GM18519 (cell line): Measurements from ENCODE around the gene CHST11.

Source experiments
- ATAC-seq: cut with Tn5 transposase; IDR thresholded peaks from one replicate; pipeline ENCODE4 v1.9.1; 2021; ENCODE audit warnings: mild to moderate bottlenecking, moderate library complexity; ENCODE audit not compliant: unreplicated experiment, low FRiP score

Gene CHST11

DNA sequence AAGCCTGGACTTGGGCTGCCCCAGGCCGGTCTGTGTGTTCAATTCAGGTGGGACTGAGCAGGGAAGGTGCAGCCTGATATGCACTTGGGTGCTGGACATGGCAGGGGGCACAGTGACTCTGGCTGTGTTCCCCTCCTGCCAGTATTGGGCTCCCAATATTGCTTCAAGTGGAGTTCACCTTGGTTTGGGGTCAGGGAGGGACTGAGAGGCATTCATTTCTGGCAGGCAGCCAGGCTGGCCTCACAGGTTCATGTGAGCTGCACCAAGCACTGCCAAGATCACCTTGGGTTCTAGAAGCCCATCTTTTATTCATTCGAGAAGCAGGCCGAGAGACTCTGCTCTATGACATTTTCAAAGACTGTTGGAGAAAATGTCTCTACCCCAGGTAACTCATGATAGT lies 245.0 kb downstream of the CHST11 start:
- no peak for ATAC-seq

DNA sequence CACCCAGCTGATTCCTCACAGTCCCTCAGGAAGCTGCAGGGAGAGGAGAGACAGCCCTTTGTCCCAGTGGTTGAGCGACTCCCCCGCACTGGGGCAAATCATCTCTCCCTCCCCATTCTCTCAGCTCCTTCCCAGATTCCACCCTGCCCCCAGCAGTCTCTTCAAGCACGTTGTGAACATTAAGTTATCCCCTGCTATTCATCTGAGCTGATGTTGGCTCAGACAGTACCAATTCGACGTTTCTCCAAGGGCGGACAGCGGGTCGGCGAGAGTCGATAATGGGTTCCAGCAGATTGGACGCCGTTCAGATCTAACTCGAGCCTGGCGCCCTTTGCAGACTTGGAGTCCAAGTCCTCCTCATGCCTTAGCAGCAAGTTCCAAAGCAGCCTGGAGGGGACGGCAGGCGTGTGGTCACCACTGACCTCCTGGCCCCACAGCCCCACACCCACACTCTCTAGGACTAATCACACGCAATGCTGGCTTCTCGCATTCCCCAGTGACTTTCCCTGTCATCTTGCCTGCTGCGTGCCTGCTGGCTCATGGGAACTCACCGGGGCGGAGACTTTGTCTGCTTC lies 245.9 kb downstream of the CHST11 start:
- ATAC-seq = no peak

DNA sequence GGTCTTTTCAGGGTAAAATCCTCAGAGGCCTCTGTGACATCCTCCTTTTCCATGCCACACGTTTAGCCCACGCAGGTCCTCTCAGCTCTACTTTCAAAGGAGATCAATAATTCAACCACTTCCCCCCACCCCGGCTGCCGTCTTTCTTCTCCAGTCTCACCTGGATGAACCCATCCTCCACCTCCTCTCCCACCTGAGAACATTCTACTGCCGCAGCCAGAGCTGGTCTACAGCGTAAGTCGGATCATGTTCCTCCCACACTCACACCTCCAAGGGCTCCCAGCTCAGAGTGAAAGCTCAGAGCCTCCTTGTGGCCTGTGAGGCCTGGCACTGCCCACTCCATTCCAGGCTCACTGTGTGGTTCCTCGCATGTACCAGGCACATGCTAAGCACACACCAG lies 246.6 kb downstream of the CHST11 start:
- no peak for ATAC-seq

GRCh38 chr12:104704224-104704779 lies 247.6 kb downstream of the CHST11 start:
- ATAC-seq = no peak

- no peak for ATAC-seq
These were observed 250.4 kb downstream of the CHST11 start for GRCh38 chr12:104707194-104707593.

GRCh38 chr12:104707794-104708558 lies 251.2 kb downstream of the CHST11 start:
- ATAC-seq = no peak

- ATAC-seq = no peak
These were observed 252.1 kb downstream of the CHST11 start for GRCh38 chr12:104708891-104709290.

DNA sequence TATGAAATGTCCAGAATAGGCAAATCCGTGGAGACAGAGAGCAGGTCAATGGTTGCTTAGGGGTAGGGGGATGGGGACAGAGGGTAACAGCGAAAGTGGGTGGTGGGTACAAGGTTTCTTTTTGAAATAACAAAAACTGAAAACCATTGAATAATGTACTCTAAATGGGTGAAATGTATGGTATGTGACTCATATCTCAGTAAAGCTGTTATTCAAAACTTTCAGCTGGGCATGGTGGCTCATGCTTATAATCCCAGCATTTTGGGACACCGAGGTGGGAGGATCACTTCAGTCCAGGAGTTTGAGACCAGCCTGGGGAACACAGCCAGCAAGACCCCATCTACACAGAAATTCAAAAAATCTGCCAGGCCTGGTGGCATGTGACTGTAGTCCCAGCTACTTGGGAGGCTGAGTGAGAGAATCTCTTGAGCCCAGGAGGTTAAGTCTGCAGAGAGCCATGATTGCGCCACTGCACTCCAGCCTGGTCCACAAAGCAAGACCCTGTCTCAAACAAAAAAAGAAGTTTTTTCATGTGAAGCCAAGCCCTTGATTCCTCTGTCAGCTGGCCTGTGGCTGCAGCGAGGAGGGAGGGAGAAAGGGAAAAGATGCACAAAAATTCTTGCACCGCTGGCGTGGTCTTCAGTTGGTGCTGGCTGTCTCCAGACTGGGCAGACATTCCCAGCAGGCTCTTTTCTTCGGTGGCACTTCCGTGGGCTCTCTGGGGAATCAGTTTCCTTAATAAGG lies 253.1 kb downstream of the CHST11 start:
- no peak for ATAC-seq

DNA sequence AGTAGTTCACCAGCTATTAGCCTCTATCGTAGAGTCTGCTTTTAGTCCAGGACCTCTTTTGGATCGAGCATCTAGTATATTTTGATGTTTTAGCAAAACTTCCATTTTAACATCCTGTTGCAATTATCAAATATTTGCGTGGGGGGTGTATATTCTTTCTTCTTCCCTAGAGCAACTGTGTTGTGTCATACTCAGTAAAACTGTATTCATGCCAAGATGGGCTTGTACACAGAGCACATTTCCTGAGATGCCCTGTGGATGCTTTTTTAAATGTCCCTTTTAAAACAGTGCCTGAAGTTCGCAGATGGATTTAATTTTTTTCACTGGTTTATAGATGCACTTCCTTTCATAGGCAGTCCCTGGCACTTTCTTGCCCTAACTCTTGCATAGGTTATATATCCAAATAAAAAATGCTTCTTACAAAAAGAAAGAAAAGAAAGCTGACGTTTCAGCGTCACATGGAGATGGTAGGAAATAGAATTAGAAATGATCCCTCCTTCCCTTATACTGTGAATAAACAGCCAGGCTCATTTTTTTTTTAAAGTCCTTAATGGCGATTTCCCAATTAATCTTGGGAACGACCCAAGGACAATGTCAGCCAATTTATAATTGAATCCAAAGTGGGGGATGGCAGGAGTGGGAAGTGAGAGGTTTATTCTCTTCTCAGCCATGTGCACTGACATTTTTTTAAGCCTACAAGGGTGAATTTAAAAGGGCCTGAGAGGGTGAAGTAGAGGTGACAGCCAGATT lies 254.4 kb downstream of the CHST11 start:
- no peak for ATAC-seq

DNA sequence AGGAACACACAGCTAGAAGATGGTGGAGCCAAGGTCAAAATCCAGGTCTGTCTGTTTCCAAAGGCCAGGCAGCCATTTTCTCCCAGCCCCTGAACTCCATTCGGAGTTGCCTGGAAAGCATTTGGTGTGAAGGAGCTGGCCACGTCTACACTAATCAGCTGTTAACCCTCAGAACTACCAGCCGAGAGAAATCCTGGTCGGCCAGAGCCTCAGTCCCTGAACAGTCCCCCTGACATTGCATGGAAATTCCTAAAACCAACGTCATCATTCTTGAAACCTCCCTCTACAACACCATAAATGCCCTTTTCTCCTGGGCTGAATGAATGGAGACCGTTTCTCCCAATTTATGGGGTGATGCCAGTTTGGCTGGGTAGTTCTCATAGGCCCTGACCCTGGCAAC lies 255.7 kb downstream of the CHST11 start:
- ATAC-seq = no peak

GRCh38 chr12:104712968-104713367 lies 256.2 kb downstream of the CHST11 start:
- no peak for ATAC-seq

DNA sequence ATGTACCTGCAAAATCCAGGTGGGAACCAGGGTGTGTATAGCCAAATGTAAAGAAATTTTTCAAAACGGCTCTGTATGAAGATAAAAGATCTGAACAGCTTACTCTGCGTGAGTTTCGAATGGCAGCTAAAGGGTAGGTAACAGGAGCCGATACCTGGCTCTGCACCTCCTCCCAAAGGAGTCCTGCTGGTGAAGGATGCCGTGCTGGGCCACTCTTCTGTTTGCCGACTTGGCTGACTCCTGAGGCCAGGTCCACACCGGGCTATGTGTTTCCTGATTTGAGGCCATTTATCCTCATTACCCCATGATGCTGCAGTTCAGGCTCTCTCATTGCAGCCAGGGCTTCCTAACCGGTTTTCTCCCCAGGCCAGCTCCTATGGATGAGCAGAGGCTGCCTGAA lies 256.7 kb downstream of the CHST11 start:
- no peak for ATAC-seq

DNA sequence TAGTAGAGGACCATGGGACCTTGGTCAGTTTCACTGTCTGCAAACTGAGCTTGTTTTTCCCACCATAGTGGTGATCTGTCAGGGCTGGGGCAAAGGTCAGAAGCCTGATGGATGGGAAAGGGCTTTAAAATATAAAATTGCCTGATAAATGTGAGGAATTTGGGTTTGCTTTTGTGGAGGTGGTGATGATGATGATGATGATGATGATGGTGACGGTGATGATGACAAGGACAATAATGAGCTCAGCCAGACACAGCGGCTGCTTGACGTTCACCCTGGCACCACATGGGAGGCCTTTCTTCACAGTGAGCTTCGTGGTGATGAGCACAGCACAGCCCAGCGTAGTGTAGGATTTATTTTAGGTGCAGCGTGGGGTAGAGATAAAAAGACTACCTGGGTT lies 257.6 kb downstream of the CHST11 start:
- no peak for ATAC-seq

- ATAC-seq = no peak
These were observed 259.4 kb downstream of the CHST11 start for GRCh38 chr12:104716172-104716571.

GRCh38 chr12:104718304-104718929 lies 261.7 kb downstream of the CHST11 start:
- no peak for ATAC-seq

DNA sequence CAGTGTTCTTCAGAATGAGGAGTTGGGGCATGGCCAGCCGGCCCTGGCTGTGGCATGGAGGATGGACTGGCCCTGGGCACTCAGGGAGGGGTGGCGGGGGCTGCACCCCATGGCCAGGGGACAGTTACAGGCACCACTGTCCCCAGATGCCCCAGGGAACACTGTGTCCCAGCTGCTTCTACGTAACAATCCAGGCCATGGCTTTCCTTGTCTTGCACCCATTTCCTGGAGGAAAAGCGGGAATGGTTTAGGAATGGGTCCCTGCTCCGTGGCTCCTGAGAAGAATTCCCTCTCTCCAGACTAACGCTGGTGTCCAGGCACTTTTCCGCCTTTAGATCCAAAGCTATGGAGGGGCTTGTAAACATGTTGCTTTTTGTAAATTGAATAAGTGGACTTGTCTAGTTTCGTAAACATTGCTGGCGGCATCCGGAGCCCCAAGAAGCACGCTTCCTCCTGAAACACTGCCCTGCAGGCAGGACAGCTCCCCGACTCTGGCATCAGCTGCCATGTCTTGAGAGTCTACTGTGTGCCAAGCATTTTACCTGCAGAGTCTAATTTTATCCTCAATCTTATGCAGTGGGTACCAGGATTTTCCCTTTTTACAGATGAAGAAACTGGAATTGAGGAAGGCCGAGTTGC lies 263.1 kb downstream of the CHST11 start:
- ATAC-seq = no peak

- ATAC-seq = no peak
These were observed 263.7 kb downstream of the CHST11 start for GRCh38 chr12:104720339-104721038.

GRCh38 chr12:104721039-104721405 lies 264.3 kb downstream of the CHST11 start:
- ATAC-seq = no peak

GRCh38 chr12:104721936-104722335 lies 265.2 kb downstream of the CHST11 start:
- no peak for ATAC-seq
